Stimulated activated CD4-positive, alpha-beta T cell treated with anti-CD3 and anti-CD28 coated beads, Interleukin-4, amount 100 ng/mL, for 4 hours (primary cell): Measurements from ENCODE around the gene ALDH9A1.
"Not testable (repeated sequence)": the region's sequence is repeated elsewhere in the genome, so short reads cannot be mapped to it uniquely, and the experiment has no call there.

Source experiments
- DNase-seq, 2 experiments: peaks; one replicate each; pipeline ENCODE4 v3.0.0-alpha.2; 2020

Gene ALDH9A1

GRCh38 chr1:165697881-165698760, at the start of gene ALDH9A1:
ALDH9A1 (minus strand) TSS chr1:165698562; CDS start chr1:165698558, 4 bp downstream.
- peak; percentile 83 to 87 for DNase-seq

GRCh38 chr1:165747632-165748447, 49.5 kb upstream of the ALDH9A1 start:
- no peak for DNase-seq

- DNase-seq, result not testable (repeated sequence)
Measured at GRCh38 chr1:165744913-165745312, 46.6 kb upstream of the ALDH9A1 start.

GRCh38 chr1:165742194-165742593, 43.8 kb upstream of the ALDH9A1 start:
- no peak for DNase-seq

GRCh38 chr1:165738794-165739193, 40.4 kb upstream of the ALDH9A1 start:
- DNase-seq, result no peak

GRCh38 chr1:165737196-165737595, 38.8 kb upstream of the ALDH9A1 start:
- DNase-seq, result no peak

GRCh38 chr1:165734906-165735305, 36.5 kb upstream of the ALDH9A1 start:
- DNase-seq, result no peak

GRCh38 chr1:165726841-165727240, 28.5 kb upstream of the ALDH9A1 start:
- no peak for DNase-seq

GRCh38 chr1:165726169-165726568, 27.8 kb upstream of the ALDH9A1 start:
- no peak for DNase-seq

GRCh38 chr1:165717918-165718515, 19.7 kb upstream of the ALDH9A1 start:
- peak in 1 of 2 experiments; percentile 4 for DNase-seq

GRCh38 chr1:165716265-165717051, 18.1 kb upstream of the ALDH9A1 start:
- DNase-seq, result not testable (repeated sequence)

- DNase-seq, result no peak
Measured at GRCh38 chr1:165712764-165713163, 14.4 kb upstream of the ALDH9A1 start.

- DNase-seq, result no peak
Measured at GRCh38 chr1:165707984-165708706, 9.8 kb upstream of the ALDH9A1 start.

GRCh38 chr1:165703648-165704047, 5.3 kb upstream of the ALDH9A1 start:
- no peak for DNase-seq

- DNase-seq, result not testable (repeated sequence)
Measured at GRCh38 chr1:165701922-165702321, 3.6 kb upstream of the ALDH9A1 start.

- DNase-seq, result no peak
Measured at GRCh38 chr1:165699577-165699976, 1.2 kb upstream of the ALDH9A1 start.

- DNase-seq, result no peak
Measured at GRCh38 chr1:165698761-165699052, 345 bp upstream of the ALDH9A1 start.

- DNase-seq, result no peak
Measured at GRCh38 chr1:165697491-165697880, 876 bp downstream of the ALDH9A1 start.

GRCh38 chr1:165696625-165697100, 1.7 kb downstream of the ALDH9A1 start:
- no peak for DNase-seq

- no peak for DNase-seq
Measured at GRCh38 chr1:165695031-165695430, 3.3 kb downstream of the ALDH9A1 start.

- DNase-seq, result no peak
Measured at GRCh38 chr1:165688046-165688445, 10.3 kb downstream of the ALDH9A1 start.

- no peak for DNase-seq
Measured at GRCh38 chr1:165686971-165687433, 11.4 kb downstream of the ALDH9A1 start.
